AG04449 (cell line): Measurements from ENCODE around the gene HAGH.
A peak's percentile ranks its signal among the peaks of the same experiment; 100 is the strongest.

ENCODE experiments used
- CTCF ChIA-PET: fragments of 350-600 bp; formaldehyde crosslinking; extraction: SDS; loops from one replicate; lab custom pipeline; 2021; ENCODE audit warnings: antibody characterized with exemption; lab: Yijun Ruan, JAX
- POLR2A ChIA-PET: fragments of 400-600, 350-600 bp; formaldehyde crosslinking; extraction: SDS; loops from one replicate; lab custom pipeline; 2020; ENCODE audit warnings: antibody characterized with exemption, inconsistent platforms; lab: Yijun Ruan, JAX
- DNase-seq: peaks from one replicate; pipeline ENCODE4 v3.0.0-alpha.2; 2010; ENCODE audit warnings: low read depth, low spot score
- H3K4me3 ChIP-seq: 2 replicates; pipeline ENCODE4 v1.5.1; 2011; ENCODE audit warnings: low read depth, mild to moderate bottlenecking, control low read depth, low read length
- CTCF ChIP-seq: IDR thresholded peaks from one replicate; pipeline ENCODE4 v1.5.1; 2011; ENCODE audit warnings: mild to moderate bottlenecking, moderate library complexity, low read length, control low read depth, inconsistent platforms; ENCODE audit not compliant: insufficient read depth; ENCODE audit errors: missing control alignments

HAGH gene

GRCh38 chr16:1865902-1866690 is 39.5 kb upstream of the HAGH start:
- TF ChIP-seq CTCF, result no peak
- DNase-seq, result no peak
- ChIA-PET CTCF (interaction anchor here (0.8 to 25.0 kb wide), 9 partner anchors 9 to 275 kb away, joined by 3 to 345 read pairs (median 3); no protein-coding TSS in a partner anchor), POLR2A (no interaction called here)
- H3K4me3 ChIP-seq, result no peak overlapping the region

- peak; percentile 24 for TF ChIP-seq CTCF
- H3K4me3 ChIP-seq, result no peak overlapping the region
- peak; percentile 4 for DNase-seq
- POLR2A ChIA-PET, result no interaction called here
- CTCF ChIA-PET, result interaction anchor here (0.6 to 25.0 kb wide), 27 partner anchors 10 to 117 kb away, joined by 3 to 345 read pairs (median 4); partner anchors contain the start of gene NOXO1
Measured at GRCh38 chr16:1863681-1864460, 37.2 kb upstream of the HAGH start.

DNA sequence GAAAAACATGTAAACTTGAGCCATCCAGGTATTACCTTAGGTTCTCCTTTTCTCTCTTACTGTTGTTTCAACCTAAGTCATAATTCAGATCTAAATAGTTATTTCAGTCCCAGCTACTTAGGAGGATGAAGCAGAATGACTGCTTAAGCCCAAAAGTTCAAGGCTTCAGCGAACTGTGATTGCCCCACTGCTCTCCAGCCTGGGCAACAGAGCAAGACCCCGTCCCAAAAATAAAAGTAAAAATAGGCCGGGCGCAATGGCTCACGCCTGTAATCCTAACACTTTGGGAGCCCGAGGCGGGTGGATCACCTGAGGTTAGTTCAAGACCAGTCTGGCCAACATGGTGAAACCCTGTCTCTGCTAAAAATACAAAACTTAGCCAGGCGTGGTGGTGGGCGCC is 35.8 kb upstream of the HAGH start:
- ChIA-PET POLR2A (interaction anchor here (0.7 to 1.0 kb wide), 2 partner anchors 67 to 102 kb away, joined by 3 to 4 read pairs; partner anchors contain the start of gene RPS2), CTCF (interaction anchor here (0.9 to 25.0 kb wide), 14 partner anchors 9 to 121 kb away, joined by 3 to 345 read pairs (median 4); partner anchors contain the start of gene GFER)
- TF ChIP-seq CTCF, result no peak
- H3K4me3 ChIP-seq, result no peak overlapping the region
- no peak for DNase-seq

GRCh38 chr16:1861730-1862129 is 35.1 kb upstream of the HAGH start:
- POLR2A ChIA-PET, result no interaction called here

GRCh38 chr16:1859650-1860049 is 33.0 kb upstream of the HAGH start:
- DNase-seq, result no peak
- ChIA-PET POLR2A (no interaction called here), CTCF (interaction anchor here (0.7 to 25.0 kb wide), 4 partner anchors 15 to 69 kb away, joined by 3 to 345 read pairs (median 4); no protein-coding TSS in a partner anchor)
- no peak for TF ChIP-seq CTCF
- no peak overlapping the region for H3K4me3 ChIP-seq

More at GRCh38 chr16:1861730-1862129, 35.1 kb upstream of the HAGH start:
- CTCF ChIA-PET, result interaction anchor here (0.9 to 25.0 kb wide), 7 partner anchors 9 to 122 kb away, joined by 3 to 345 read pairs (median 4); partner anchors contain the start of gene GFER
- TF ChIP-seq CTCF, result no peak
- H3K4me3 ChIP-seq, result no peak overlapping the region
- DNase-seq, result no peak
